SK-N-MC (cell line): ENCODE results near the gene KHDC1.
"Not testable (repeated sequence)": the region's sequence is repeated elsewhere in the genome, so short reads cannot be mapped to it uniquely, and the experiment has no call there.

ENCODE experiments used
- DNase-seq: peaks from one replicate; pipeline ENCODE4 v3.0.0-alpha.2; 2011; ENCODE audit warnings: low read depth, low spot score
- H3K27ac ChIP-seq: fragments of 200-600 bp; sonication (generic); 2 replicates; pipeline ENCODE4 v1.5.1; 2016; ENCODE audit warnings: mixed run types
- H3K36me3 ChIP-seq: fragments of 200-600 bp; sonication (generic); 2 replicates; pipeline ENCODE4 v1.6.1; 2017; ENCODE audit warnings: antibody characterized with exemption, low read length, mixed read lengths; ENCODE audit not compliant: insufficient read depth
- H3K4me3 ChIP-seq: fragments of 200-600 bp; sonication (generic); 2 replicates; pipeline ENCODE4 v1.5.1; 2016
- H3K9ac ChIP-seq: fragments of 200-600 bp; sonication (generic); 2 replicates; pipeline ENCODE4 v1.8.0; 2017; ENCODE audit warnings: mixed run types, mixed read lengths; ENCODE audit not compliant: insufficient read length
- H3K9me3 ChIP-seq: fragments of 200-600 bp; sonication (generic); 2 replicates; pipeline ENCODE4 v1.6.1; 2017; ENCODE audit warnings: low read depth, mild to moderate bottlenecking, antibody characterized with exemption, low read length, moderate library complexity, mixed read lengths
- EZH2 ChIP-seq: fragments of 200-600 bp; sonication (generic); IDR thresholded peaks from one replicate; pipeline ENCODE4 v1.6.1; 2017; ENCODE audit warnings: antibody characterized with exemption
- FOXP2 ChIP-seq: optimal IDR thresholded peaks from 2 replicates; pipeline ENCODE3; 2011; ENCODE audit warnings: mild to moderate bottlenecking, moderate library complexity; ENCODE audit not compliant: insufficient read depth; ENCODE audit errors: extremely low read length, control extremely low read depth
- POLR2AphosphoS5 ChIP-seq: IDR thresholded peaks from 2 replicates; pipeline ENCODE4 v1.6.1; 2012; ENCODE audit warnings: mild to moderate bottlenecking, low read depth, low read length, borderline replicate concordance

Gene KHDC1

DNA sequence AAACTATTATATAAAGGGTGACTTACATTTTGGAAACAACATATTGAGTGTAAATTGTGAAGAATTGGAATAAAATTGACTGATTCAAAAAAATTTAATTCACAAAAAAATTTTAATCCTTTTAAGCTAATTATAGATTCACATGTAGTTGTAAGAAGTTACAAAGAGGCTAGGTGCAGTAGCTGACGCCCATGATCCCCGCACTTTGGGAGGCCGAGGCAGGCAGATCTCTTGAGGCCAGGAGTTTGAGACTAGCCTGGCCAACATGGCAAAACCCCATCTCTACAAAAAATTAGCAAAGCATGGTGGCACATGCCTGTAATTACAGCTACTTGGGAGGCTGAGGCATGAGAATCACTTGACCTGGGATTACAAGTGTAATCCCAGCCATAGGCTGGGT lies 30.3 kb upstream of the KHDC1 start:
- no peaks in the 10 kb centered on the region for H3K36me3 ChIP-seq
- no peak for DNase-seq
- no peak overlapping the region for H3K9ac ChIP-seq
- H3K4me3 ChIP-seq = no peak overlapping the region
- H3K9me3 ChIP-seq = no peaks in the 10 kb centered on the region
- H3K27ac ChIP-seq = no peak overlapping the region
- TF ChIP-seq EZH2 (no peak), POLR2AphosphoS5 (no peak), FOXP2 (no peak)

DNA sequence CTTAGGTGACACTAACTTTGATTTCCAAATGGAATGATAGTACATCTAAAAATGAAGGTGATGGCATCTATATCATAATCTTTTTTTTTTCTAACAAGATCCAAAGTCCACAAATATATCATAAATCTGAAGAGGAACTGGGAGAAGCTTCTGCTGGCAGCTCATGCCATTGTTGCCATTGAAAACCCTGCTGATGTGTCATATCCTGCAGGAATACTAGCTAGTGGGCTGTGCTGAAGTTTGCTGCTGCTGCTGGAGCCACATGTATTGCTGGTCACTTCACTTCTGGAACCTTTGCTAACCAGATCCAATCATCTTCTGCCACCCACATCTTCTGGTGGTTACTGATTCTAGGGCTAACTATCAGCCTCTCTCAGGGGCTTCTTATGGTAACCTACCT lies 27.4 kb upstream of the KHDC1 start:
- DNase-seq = no peak
- Histone ChIP-seq H3K27ac (no peak overlapping the region), H3K9ac (no peak overlapping the region), H3K36me3 (no peaks in the 10 kb centered on the region), H3K4me3 (no peak overlapping the region), H3K9me3 (no peaks in the 10 kb centered on the region)
- TF ChIP-seq EZH2 (no peak), POLR2AphosphoS5 (no peak; the same call in 1 of the 2 replicates), FOXP2 (no peak)

DNA sequence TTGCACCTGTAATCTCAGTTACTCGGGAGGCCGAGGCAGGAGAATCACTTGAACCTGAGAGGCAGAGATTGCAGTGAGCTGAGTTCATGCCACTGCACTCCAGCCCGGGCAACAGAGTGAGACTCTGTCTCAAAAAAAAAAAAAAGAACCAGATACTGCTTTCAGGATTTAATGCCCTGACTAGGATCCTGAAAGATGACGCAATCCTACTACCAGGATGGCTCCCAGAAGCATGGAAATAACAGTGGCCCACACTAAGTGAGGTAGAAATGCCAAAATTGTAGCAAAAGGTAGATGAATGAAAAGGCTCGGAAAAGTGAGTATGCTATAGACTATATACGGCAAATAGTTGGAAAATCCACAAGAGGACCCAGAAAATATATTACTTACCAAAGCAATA lies 23.8 kb upstream of the KHDC1 start:
- no peak for TF ChIP-seq POLR2AphosphoS5
- no peak for TF ChIP-seq EZH2
- TF ChIP-seq FOXP2 = no peak
- H3K9ac ChIP-seq = no peak overlapping the region
- no peaks in the 10 kb centered on the region for H3K36me3 ChIP-seq

DNA sequence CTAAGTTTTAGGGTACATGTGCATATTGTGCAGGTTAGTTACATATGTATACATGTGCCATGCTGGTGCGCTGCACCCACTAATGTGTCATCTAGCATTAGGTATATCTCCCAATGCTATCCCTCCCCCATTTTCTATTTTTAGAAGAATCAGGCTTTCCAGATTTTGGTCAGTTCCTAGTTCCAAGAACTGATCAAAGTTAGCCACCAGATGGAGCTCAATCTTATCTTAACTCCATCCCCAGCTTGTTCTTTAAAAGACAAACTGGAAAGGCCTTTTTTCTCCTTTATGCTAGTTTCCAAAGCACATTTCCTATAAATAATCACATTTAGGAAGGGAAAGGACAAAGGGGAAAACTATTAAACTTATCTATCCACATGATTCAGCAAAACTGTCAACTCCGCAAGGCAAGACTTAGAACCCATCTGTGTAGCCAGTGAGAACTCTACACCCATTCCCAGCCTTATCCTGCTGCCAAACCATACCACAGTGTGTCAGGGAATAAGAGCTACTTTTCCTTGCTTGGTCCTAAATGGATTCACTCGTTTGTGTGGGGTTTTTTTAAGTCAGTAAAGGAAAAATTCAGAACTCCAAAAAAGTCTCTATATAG lies 22.8 kb upstream of the KHDC1 start:
- H3K36me3 ChIP-seq = no peaks in the 10 kb centered on the region

More for the DNA sequence above, 23.8 kb upstream of the KHDC1 start:
- Histone ChIP-seq H3K9me3 (no peaks in the 10 kb centered on the region), H3K27ac (no peak overlapping the region), H3K4me3 (no peak overlapping the region)
- no peak for DNase-seq

DNA sequence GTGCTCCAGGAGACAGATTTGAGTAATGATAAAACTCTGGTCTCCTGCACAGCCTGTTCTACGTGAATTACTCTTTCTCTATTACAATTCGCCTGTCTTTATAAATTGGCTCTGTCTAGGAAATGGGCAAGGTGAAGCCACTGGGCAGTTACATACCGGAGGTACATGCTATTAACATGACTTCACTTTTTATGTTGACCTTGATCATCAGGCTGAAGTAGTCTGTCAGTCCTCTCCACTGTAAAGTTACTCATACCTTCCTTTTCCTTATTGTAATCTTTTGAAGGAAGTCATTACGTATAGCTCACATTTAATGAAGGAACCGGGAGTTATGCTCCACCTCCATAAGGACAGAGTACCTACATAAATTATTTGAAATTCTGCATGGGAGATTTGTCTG lies 19.9 kb upstream of the KHDC1 start:
- no peak overlapping the region for H3K27ac ChIP-seq
- no peak overlapping the region for H3K4me3 ChIP-seq
- DNase-seq = no peak
- H3K36me3 ChIP-seq = no peaks in the 10 kb centered on the region
- TF ChIP-seq POLR2AphosphoS5 (no peak), EZH2 (no peak), FOXP2 (no peak)
- H3K9ac ChIP-seq = no peak overlapping the region
- no peaks in the 10 kb centered on the region for H3K9me3 ChIP-seq

More for the DNA sequence above, 22.8 kb upstream of the KHDC1 start:
- H3K4me3 ChIP-seq = no peak overlapping the region
- H3K27ac ChIP-seq = no peak overlapping the region
- no peak for DNase-seq
- H3K9ac ChIP-seq = no peak overlapping the region
- TF ChIP-seq POLR2AphosphoS5 (no peak), EZH2 (no peak), FOXP2 (no peak)
- no peaks in the 10 kb centered on the region for H3K9me3 ChIP-seq

DNA sequence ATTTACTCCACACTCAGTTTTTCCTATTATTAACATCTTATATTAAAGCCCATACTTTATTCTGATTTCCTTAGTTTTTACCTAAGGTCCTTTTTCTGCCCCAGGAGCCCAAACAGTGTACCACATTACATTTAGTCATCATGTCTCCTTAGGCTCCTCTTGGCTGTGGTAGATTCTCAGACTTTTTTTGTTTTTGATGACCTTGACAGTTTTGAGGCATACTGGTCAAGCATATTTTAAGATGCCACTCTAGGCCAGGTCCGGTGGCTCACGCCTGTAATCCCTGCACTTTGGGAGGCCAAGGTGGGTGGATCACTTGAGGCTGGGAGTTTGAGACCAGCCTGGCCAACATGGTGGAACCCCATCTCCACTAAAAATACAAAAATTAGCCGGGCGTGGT lies 18.7 kb upstream of the KHDC1 start:
- H3K27ac ChIP-seq = not testable (repeated sequence)

DNA sequence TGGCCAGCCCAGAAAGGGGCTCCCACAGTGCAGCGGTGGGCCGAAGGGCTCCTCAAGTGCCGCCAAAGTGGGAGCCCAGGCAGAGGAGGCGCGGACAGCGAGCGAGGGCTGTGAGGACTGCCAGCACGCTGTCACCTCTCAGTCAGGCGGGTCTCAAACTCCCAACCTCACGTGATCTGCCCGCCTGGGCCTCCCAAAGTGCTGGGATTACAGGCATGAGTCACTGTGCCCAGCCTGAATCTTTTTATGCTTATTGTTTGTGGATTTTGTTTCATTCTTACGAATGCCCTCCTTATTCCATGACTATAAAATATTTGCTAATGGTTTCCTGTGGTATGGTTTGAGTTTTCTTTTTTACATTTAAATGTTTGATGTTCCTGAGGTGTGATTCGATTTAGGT lies 6.3 kb upstream of the KHDC1 start:
- not testable (repeated sequence) for H3K9ac ChIP-seq, H3K27ac ChIP-seq, H3K4me3 ChIP-seq, H3K9me3 ChIP-seq, DNase-seq
- peaks cover 12% of the 10 kb centered on the region; the same call in 1 of the 2 replicates for H3K36me3 ChIP-seq

More for the DNA sequence above, 18.7 kb upstream of the KHDC1 start:
- not testable (repeated sequence) for H3K36me3 ChIP-seq, H3K9ac ChIP-seq, H3K4me3 ChIP-seq, DNase-seq, H3K9me3 ChIP-seq

DNA sequence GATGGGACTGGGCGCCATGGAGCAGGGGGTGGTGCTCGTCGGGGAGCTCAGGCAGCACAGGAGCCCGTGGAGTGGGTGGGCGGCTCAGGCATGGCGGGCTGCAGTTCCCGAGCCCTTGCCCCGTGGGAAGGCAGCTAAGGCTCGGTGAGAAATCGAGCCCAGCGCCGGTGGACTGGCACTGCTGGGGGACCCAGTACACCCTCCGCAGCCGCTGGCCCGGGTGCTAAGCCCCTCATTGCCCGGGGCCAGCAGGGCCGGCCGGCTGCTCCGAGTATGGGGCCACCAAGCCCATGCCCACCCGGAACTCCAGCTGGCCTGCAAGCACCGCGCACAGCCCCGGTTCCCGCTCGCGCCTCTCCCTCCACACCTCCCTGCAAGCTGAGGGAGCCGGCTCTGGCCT lies 5.9 kb upstream of the KHDC1 start:
- H3K27ac ChIP-seq, H3K9ac ChIP-seq: not testable (repeated sequence)
- H3K36me3 ChIP-seq = peaks cover 12% of the 10 kb centered on the region; the same call in 1 of the 2 replicates

DNA sequence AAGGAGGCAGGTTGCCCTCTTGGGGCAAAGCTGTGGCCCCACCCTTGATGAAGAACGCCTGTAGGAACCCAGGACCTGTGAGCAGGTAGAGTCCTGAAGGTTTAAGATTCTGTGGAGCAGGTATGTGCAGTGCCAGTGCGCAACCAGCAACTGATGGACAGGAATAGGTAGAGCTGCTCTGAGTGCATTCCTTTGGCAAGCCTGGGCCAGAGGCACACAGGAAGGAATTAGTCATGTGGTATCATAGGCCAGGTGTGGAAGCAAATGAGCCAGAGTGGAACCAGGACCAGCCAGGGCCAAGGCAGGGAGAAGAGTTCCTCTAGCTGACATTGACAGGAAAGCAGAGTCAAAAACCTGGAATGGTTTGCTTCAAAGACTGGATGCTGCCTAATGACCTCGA lies 1.4 kb upstream of the KHDC1 start:
- no peak for DNase-seq
- TF ChIP-seq EZH2 = no peak
- TF ChIP-seq FOXP2 = no peak
- TF ChIP-seq POLR2AphosphoS5 = no peak
- Histone ChIP-seq H3K36me3 (peaks cover 8% of the 10 kb centered on the region; the same call in 1 of the 2 replicates), H3K9ac (no peak overlapping the region), H3K27ac (no peak overlapping the region), H3K4me3 (no peak overlapping the region; the same call in 1 of the 2 replicates), H3K9me3 (no peaks in the 10 kb centered on the region)

More for the DNA sequence above, 5.9 kb upstream of the KHDC1 start:
- not testable (repeated sequence) for H3K9me3 ChIP-seq, DNase-seq, H3K4me3 ChIP-seq
